Stimulated activated CD8-positive, alpha-beta memory T cell treated with anti-CD3 and anti-CD28 coated beads, Interleukin-7, amount 100 ng/mL, for 48 hours (primary cell): Measurements from ENCODE around the gene NRN1L.
"Not testable (repeated sequence)": the region's sequence is repeated elsewhere in the genome, so short reads cannot be mapped to it uniquely, and the experiment has no call there.

ENCODE experiments used
- DNase-seq, 2 donors: peaks; one replicate each; pipeline ENCODE4 v3.0.0-alpha.2; 2020; ENCODE audit warnings: low read depth in 1 of 2; ENCODE audit errors: extremely low read depth in 1 of 2

Gene NRN1L

GRCh38 chr16:67860589-67861398 is 23.9 kb upstream of the NRN1L start:
- no peak for DNase-seq

DNA sequence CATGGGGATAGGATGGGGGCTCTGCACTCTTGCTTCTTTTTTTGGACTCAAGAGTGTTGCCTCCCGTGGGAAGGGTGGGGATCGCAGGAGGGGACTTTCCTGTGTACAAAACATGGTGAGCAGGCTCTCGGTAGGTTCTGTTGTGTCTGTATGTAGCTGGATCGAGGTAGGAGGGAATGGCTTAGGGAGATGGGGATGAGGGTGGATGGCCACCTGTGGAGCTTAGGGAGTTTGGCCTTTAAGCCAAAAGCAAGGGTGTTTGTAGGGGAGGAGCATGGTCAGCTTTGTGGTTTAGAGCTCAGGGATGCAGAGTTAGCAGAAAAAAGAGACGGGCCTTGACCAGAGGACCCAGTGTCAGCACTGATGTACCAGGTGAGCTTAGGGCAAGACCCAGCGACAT is 22.8 kb upstream of the NRN1L start:
- DNase-seq, result no peak

- DNase-seq, result no peak
Observed at GRCh38 chr16:67862623-67863583, 21.8 kb upstream of the NRN1L start.

GRCh38 chr16:67864044-67864443 is 20.6 kb upstream of the NRN1L start:
- not testable (repeated sequence) for DNase-seq

GRCh38 chr16:67864594-67864993 is 20.1 kb upstream of the NRN1L start:
- no peak for DNase-seq

- no peak for DNase-seq
Observed at GRCh38 chr16:67865318-67865717, 19.4 kb upstream of the NRN1L start.

DNA sequence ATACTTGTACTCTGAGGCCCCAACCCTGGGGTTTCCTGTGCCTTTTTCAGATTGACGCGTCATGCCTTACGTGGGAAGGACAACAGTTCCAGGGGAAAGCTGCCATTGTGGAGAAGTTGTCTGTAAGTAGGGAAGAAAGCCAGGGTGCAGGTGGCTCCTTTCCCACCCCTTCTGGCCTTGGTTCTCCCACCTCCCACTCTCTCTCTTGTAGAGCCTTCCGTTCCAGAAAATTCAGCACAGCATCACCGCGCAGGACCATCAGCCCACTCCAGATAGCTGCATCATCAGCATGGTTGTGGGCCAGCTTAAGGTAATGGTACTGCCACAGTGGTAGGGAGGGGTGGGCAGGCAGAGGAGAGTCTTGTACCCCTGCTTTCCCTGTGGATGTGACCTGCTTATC is 16.4 kb upstream of the NRN1L start:
- DNase-seq, result no peak

DNA sequence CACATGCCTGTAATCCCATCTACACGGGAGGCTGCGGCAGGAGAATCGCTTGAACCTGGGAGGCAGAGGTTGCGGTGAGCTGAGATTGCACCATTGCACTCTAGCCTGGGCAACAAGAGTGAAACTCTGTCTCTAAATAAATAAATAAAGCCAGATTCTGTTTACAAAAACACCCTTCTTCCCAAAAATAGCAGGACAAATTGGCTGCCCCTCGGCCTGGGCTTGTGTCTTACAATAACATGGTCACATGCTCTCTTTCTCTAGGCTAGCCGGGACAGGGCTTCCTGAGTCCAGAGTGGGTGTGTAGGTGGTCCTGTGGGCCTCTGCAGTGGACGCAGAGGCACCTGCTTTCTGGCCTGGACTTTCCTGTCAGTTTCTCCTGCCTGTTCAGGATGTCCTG is 15.0 kb upstream of the NRN1L start:
- DNase-seq, result no peak

DNA sequence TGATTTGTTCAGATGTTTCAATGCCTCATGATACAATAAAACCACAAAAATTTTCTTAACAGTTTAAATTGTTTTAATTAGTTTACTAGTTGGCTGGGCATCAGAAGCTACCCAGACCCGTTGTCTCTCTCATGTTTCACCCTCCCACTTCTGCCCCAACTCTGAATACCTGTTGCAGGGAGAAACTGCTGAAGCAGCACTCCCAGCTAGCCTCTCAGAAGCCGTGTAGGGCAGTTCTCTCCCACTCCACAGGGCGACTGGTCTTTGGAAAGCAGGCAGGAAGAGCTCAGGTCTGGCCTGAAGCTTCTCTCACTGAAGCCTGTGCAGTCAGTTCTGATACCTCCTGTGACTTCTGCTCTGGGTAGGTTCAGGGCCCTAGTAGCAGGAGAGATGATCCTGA is 13.4 kb upstream of the NRN1L start:
- DNase-seq, result no peak

- DNase-seq, result no peak
Observed at GRCh38 chr16:67872131-67872630, 12.5 kb upstream of the NRN1L start.

DNA sequence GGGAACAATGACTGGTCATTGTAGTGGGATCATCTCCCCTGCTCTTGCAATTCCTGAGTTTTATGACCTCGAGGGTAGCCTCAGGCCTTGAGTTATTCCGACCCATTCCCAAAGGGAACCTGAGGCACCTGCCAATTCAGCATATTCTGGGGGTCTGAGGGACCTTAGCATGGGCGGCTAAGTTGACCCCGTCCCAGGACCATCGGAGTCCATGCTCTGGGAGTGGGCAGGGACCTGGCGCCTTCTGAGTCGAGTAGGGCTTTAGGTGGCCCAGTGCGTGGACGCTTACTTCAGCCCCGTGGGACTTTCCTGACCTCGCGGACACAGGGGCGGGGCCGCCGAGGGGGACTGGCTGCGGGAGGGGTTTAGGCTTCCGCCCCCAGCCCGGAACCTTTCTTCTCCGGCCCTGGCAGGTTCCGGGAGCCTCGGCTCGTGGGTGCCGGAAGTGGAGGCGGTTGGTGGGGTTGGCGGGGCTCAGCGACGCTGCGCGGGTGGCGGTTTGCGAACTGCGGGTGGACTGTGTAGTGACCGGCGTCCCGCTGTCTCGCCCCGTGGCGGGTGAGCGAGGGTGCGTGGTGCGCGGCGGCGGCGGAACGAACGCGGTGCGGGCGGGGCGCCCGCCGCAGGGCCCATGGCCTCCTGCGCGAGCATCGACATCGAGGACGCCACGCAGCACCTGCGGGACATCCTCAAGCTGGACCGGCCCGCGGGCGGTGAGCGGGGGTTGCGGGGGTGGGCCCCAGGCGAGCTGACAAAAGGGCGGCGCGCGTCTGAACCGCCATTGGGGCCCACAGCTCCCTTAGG is 11.9 kb upstream of the NRN1L start, which contains the start of gene EDC4:
EDC4 (plus strand) TSS at position 422 of the 804 bp plus-strand sequence; CDS start at position 632, 210 bp downstream.
- peak; percentile 82 to 85 for DNase-seq

DNA sequence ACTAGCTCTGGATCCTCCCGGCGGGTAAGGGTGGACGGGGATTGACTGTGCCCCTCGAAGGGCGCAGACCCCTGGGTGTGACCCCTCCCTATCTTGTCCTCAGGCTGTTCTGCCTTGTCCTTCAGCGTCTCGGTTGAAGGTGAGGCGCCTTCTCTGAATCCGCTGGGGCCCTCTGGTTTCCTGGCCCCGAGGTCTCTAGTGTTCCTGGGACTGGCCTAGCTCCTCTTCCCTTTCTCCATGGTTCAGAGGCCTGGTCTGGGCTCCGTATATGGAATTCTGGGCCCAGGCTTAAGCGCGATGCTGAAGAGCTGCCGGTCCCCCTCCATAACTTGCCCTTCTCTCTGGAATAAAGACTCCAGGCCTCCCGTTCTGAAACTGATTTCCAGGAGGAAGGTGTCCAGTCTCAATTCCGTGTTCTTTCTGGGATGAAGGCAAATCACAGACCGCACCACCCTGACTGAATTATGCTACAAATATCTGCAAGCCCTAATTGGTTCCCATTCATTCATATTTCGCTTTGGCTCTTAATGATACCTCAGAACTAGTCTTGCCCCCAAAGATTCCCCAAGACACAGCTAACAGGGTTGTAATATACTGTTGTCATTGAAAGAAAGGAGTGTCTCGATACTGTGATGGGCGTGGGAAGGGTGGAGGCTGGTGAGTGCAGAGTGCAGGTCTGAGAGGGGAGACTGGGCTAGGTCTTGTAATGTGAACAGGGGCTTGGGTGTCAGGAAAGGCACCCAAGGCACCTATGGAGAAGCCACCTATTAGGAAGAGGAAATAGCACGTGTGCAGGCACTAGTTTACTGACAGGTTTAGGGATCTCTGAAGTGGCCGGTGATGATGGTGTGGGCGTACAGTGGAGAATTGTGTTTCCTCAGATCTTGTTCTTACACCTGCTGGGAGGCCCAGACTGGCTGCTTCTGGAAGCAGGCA is 11.0 kb upstream of the NRN1L start:
- DNase-seq, result no peak

DNA sequence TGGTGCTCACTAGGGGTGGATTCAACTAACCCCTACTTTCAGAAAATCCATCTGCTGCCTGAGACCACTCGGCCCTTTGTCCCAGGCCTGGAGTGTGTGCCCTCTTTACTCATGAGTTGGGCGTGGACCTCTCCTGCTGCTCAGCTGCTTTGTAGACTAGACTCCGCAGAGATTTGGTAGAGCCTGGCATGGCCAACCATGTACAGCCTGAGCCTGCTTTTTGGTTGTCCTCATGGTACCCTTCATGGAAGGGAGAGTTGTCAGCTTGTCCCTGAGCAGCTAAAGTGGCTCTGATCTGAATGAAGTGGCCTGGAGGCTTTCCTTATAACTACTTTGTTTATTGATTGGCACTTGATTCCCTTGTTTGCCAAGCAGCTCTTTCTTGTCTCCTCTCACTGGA is 10.3 kb upstream of the NRN1L start:
- DNase-seq, result no peak

DNA sequence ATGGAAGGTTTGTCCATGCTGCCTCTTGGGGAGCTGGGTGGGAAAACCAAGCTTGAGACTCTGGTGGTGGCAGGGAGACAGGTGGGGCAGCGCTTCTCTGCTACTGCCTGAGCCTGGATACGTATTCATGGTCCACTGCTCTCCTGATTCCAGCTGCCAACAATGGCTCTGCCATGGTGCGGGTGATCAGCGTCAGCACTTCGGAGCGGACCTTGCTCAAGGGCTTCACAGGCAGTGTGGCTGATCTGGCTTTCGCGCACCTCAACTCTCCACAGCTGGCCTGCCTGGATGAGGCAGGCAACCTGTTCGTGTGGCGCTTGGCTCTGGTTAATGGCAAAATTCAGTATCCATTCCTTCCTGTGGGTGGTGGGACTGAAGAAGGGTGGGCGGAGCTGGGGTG is 7.6 kb upstream of the NRN1L start:
- DNase-seq, result no peak

DNA sequence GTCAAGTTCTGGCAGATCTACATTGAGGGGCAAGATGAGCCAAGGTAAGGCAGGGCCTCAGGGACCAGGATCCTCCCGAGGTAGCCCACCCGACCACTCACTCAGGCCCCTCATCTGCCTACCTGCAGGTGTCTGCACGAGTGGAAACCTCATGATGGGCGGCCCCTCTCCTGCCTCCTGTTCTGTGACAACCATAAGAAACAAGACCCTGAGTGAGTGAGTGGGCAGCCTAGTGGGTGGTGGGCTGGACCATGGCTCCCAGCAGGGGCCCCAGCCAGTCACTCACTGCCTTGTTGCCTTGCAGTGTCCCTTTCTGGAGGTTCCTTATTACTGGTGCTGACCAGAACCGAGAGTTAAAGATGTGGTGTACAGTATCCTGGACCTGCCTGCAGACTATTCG is 6.5 kb upstream of the NRN1L start:
- no peak for DNase-seq

DNA sequence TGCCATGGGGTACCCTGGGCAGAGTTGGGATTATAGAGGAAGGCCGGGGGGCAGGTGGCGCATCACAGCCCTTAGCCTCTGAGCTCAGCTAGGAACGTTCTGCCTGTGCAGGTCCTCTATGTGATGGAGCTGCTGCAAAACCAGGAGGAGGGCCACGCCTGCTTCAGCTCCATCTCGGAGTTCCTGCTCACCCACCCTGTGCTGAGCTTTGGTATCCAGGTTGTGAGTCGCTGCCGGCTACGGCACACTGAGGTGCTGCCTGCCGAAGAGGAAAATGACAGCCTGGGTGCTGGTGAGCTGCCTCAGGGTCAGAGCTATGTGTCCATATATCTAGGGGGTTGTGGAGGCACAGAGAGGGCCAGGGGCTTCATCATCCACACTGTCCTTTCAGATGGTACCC is 5.8 kb upstream of the NRN1L start:
- DNase-seq, result no peak

- DNase-seq, result no peak
Observed at GRCh38 chr16:67879462-67879861, 5.2 kb upstream of the NRN1L start.

GRCh38 chr16:67879936-67880335 is 4.7 kb upstream of the NRN1L start:
- DNase-seq, result no peak

DNA sequence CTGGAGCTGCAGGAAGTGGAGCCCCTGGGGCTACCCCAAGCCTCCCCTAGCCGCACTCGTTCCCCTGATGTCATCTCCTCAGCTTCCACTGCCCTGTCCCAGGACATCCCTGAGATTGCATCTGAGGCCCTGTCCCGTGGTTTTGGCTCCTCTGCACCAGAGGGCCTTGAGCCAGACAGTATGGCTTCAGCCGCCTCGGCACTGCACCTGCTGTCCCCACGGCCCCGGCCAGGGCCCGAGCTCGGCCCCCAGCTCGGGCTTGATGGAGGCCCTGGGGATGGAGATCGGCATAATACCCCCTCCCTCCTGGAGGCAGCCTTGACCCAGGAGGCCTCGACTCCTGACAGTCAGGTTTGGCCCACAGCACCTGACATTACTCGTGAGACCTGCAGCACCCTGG is 4.1 kb upstream of the NRN1L start:
- DNase-seq, result no peak
